K562 (cell line): Measurements from ENCODE around the gene RTBDN. TPM values are rescaled to one million over a fixed set of nuclear protein-coding genes. Genes with fewer than 3 reads are reported as not detected.

Source experiments
- CBX1 ChIP-seq: sonication (generic); IDR thresholded peaks from 2 replicates; pipeline ENCODE4 v1.6.1; 2016; ENCODE audit warnings: antibody characterized with exemption, low read depth, mild to moderate bottlenecking
- CXXC5 ChIP-seq: fragments of 250-450 bp; sonication (Bioruptor Pico); IDR thresholded peaks from 2 replicates; pipeline ENCODE4 v1.8.0; 2022; ENCODE audit warnings: inconsistent platforms, mild to moderate bottlenecking, moderate library complexity
- DDX20 ChIP-seq: fragments of 450-650 bp; IDR thresholded peaks from 2 replicates; pipeline ENCODE4 v1.6.1; 2016; ENCODE audit warnings: missing genetic modification characterization, low read depth, mild to moderate bottlenecking, missing compliant biosample characterization, moderate library complexity
- DMBX1 ChIP-seq: fragments of 250-450 bp; sonication (Bioruptor Pico); IDR thresholded peaks from 2 replicates; pipeline ENCODE4 v1.8.0; 2022; ENCODE audit warnings: inconsistent platforms, mild to moderate bottlenecking, moderate library complexity, borderline replicate concordance
- E2F4 ChIP-seq: sonication (generic); formaldehyde crosslinking; IDR thresholded peaks from 2 replicates; pipeline ENCODE4 v1.8.0; 2022; ENCODE audit warnings: mild to moderate bottlenecking, low read depth, missing genetic modification reagents
- ELK3 ChIP-seq: fragments of 450-650 bp; formaldehyde crosslinking; IDR thresholded peaks from 2 replicates; pipeline ENCODE4 v1.4.0; 2020; ENCODE audit warnings: mild to moderate bottlenecking
- HNRNPLL ChIP-seq: fragments of 200-400 bp; formaldehyde crosslinking; IDR thresholded peaks from 2 replicates; pipeline ENCODE4 v1.6.1; 2017; ENCODE audit warnings: low read length, low read depth, mild to moderate bottlenecking; ENCODE audit not compliant: poor library complexity, severe bottlenecking
- MCM5 ChIP-seq: fragments of 450-650 bp; IDR thresholded peaks from 2 replicates; pipeline ENCODE4 v1.6.1; 2016; ENCODE audit warnings: low read depth
- POLR3G ChIP-seq: IDR thresholded peaks from 2 replicates; pipeline ENCODE4 v1.6.1; 2011; ENCODE audit not compliant: insufficient read length, insufficient replicate concordance; ENCODE audit errors: extremely low read depth
- STAT6 ChIP-seq: sonication (generic); formaldehyde crosslinking; IDR thresholded peaks from 2 replicates; pipeline ENCODE4 v1.8.1; 2023; ENCODE audit warnings: mild to moderate bottlenecking, missing genetic modification reagents
- TAF15 ChIP-seq: fragments of 200-400 bp; formaldehyde crosslinking; IDR thresholded peaks from 2 replicates; pipeline ENCODE4 v1.6.1; 2017; ENCODE audit warnings: mild to moderate bottlenecking, low read depth, low read length, moderate library complexity
- TCF7L2 ChIP-seq: fragments of 150-350 bp; IDR thresholded peaks from 2 replicates; pipeline ENCODE4 v1.6.1; 2016; ENCODE audit warnings: low read depth, mild to moderate bottlenecking, low read length, moderate library complexity
- ZBTB11 ChIP-seq, 3 experiments: fragments of 200-800 bp in 1 of 3; fragments of 250-450 bp in 1 of 3; fragments of 450-650 bp in 1 of 3; sonication (Bioruptor Pico) in 1 of 3; sonication (Bioruptor generic) in 1 of 3; formaldehyde crosslinking in 1 of 3; IDR thresholded peaks; 2 replicates each; pipeline versions ENCODE4 v1.6.1 to v1.8.0; 2016 to 2022; ENCODE audit warnings: mild to moderate bottlenecking in 2 of 3, missing genetic modification characterization in 2 of 3, missing compliant biosample characterization in 1 of 3, moderate library complexity in 1 of 3
- ZNF41 ChIP-seq: fragments of 250-450 bp; sonication (Bioruptor Pico); conservative IDR thresholded peaks from 2 replicates; pipeline ENCODE4 v1.4.0; 2020; ENCODE audit warnings: mild to moderate bottlenecking
- ZNF696 ChIP-seq: fragments of 250-450 bp; sonication (Bioruptor Pico); conservative IDR thresholded peaks from 2 replicates; pipeline ENCODE4 v1.4.0; 2020; ENCODE audit warnings: mild to moderate bottlenecking, moderate library complexity
- ZNF717 ChIP-seq: fragments of 250-450 bp; sonication (Bioruptor Pico); IDR thresholded peaks from 2 replicates; pipeline ENCODE4 v1.5.0; 2021
- polyA plus RNA-seq, 8 experiments: library from polyadenylated mRNA; depleted of rRNA in 4 of 8; stranded (reverse) in 5 of 8; unstranded in 3 of 8; fragments of >200 nt; fragmentation: Nextera tagmentation in 2 of 8; fragmentation: Illumina TruSeq in 1 of 8; extraction: Ambion mirVana in 2 of 8; extraction: Trizol in 1 of 8; gene quantifications; 2 replicates each; pipeline versions ENCODE4 v1.2.1 to v1.2.3, GENCODE V29; 2011 to 2014; ENCODE audit warnings: inconsistent platforms in 1 of 8, missing spikeins in 1 of 8
- total RNA-seq, 7 experiments: library from RNA; depleted of rRNA in 6 of 7; stranded (reverse); fragments of >200 nt in 6 of 7; fragmentation: Illumina TruSeq in 2 of 7; extraction: Trizol in 2 of 7; gene quantifications; 2 replicates each; pipeline versions ENCODE4 v1.2.1 to v1.2.3, GENCODE V29; 2011 to 2021; ENCODE audit warnings: low replicate concordance in 1 of 7

RTBDN gene
- total and polyA plus RNA-seq, 9 of the 15 experiments (the other 6 are each of a cell fraction or from before 2014, with no cell fraction given): 0.20 to 2.3 (median 0.72) TPM; not detected in 1

- TF ChIP-seq ZNF41 (CRISPR knock-in tag) (no peak), E2F4 (peak; percentile 45; the same call in 1 of the 2 replicates), POLR3G (no peak), DDX20 (tag) (no peak), ZNF696 (CRISPR knock-in tag) (no peak), ZBTB11 (CRISPR knock-in tag; IDR thresholded peaks at IDR 0.05) (no peak), HNRNPLL (no peak), CBX1 (no peak; the same call in 1 of the 2 replicates), STAT6 (CRISPR knock-in tag) (no peak), MCM5 (no peak), DMBX1 (CRISPR knock-in tag) (no peak), ZNF717 (no peak), TCF7L2 (no peak), CXXC5 (CRISPR knock-in tag) (peak; percentile 77), TAF15 (no peak; the same call in 1 of the 2 replicates), ELK3 (CRISPR knock-in tag) (0 out of 2 replicates have a peak, but pooled peaks have one; percentile 52)
Measured at GRCh38 chr19:12793290-12794195, 40.8 kb downstream of the RTBDN start (continued).
